ENCODE data around the gene SETD7. TPM values are rescaled to one million over a fixed set of nuclear protein-coding genes. Genes with fewer than 3 reads are reported as not detected.

Gene SETD7
- total and polyA plus RNA-seq, 2 donors (not counting 3 experiments of a cell fraction or from before 2014, with no cell fraction given) = 18.8 to 39.9 TPM

DNA sequence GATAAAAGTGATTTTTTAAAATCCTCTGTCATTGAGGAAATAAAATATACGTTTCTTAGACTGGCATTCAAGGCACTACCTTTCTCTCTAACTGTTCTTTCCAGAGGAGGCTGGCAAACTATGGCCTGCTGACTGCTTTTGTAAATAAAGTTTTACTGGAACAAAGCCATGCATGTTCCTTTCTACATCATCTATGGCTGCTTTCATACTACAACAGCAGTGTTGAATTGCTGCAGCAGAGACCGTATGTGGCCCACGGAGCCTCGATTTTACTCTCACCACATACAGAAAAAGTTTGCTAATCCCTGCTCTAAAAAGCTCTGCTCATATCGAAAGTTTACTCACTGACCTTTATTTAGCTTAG, 20.2 kb downstream of the SETD7 start:
- no peaks in the 10 kb centered on the region for H3K27me3 ChIP-seq (ENCODE audit: control insufficient read depth in 2 of 2, insufficient read depth in 2 of 2, low read length in 2 of 2)
- no peaks in the 10 kb centered on the region for H3K4me1 ChIP-seq (ENCODE audit: control insufficient read depth, extremely low read depth, insufficient read depth, low read length)
- H3K4me3 ChIP-seq (replicated peaks in 1 of 3; ENCODE audit: insufficient read depth in 1 of 3, low read depth in 1 of 3, low read length in 3 of 3) = no peak overlapping the region
- DNase-seq (ENCODE audit: low read depth, low spot score) (no peak), FAIRE-seq (no peak)
- H3K36me3 ChIP-seq (ENCODE audit: control insufficient read depth in 2 of 2, extremely low read depth in 1 of 2, insufficient read depth in 2 of 2, low read length in 2 of 2) = peaks cover 8 to 12% of the 10 kb centered on the region in 2 experiments
- BruUV-seq (replicated peaks) = no TSS peak
- H4K20me1 ChIP-seq (replicated peaks; ENCODE audit: control insufficient read depth, extremely low read depth, insufficient read depth, low read length) = peaks cover 2% of the 10 kb centered on the region
- H3K9me1 ChIP-seq (replicated peaks; ENCODE audit: control insufficient read depth, extremely low read depth, insufficient read depth, low read length) = no peaks in the 10 kb centered on the region
- H3K4me2 ChIP-seq (ENCODE audit: insufficient read depth, low read length) = no peak overlapping the region
- dilution Hi-C loops (cut with MboI; ENCODE audit: extremely low pct_ligation_motif_present, low sequenced_read_pairs) (no loop called here), intact Hi-C loops (cut with micrococcal nuclease) (no loop called here)
- no peak overlapping the region for H2AFZ ChIP-seq (ENCODE audit: low read depth, low read length)
- TF ChIP-seq FOS (IDR thresholded peaks at IDR 0.05; ENCODE audit: borderline replicate concordance, insufficient read depth, low read length) (no peak), CTCF (IDR thresholded peaks at IDR 0.05; ENCODE audit: extremely low read depth in 1 of 2, insufficient read depth in 1 of 2, low read depth in 1 of 2, low read length in 2 of 2) (no peak), MYC (IDR thresholded peaks at IDR 0.05; ENCODE audit: low read depth, low read length) (no peak), JUN (IDR thresholded peaks at IDR 0.05; ENCODE audit: borderline replicate concordance, insufficient read depth, insufficient read length, low read depth) (no peak), EZH2 (IDR thresholded peaks at IDR 0.05; ENCODE audit: borderline replicate concordance, low read depth, low read length, severe bottlenecking) (no peak), POLR2AphosphoS5 (IDR thresholded peaks at IDR 0.05; ENCODE audit: insufficient read depth, low read depth, low read length) (no peak), GATA2 (IDR thresholded peaks at IDR 0.05; ENCODE audit: insufficient read depth, insufficient read length, low read depth, low read length) (no peak), POLR2A (IDR thresholded peaks at IDR 0.05; ENCODE audit: low read depth, low read length) (no peak)
- TF ChIP-seq, protein P1, sequence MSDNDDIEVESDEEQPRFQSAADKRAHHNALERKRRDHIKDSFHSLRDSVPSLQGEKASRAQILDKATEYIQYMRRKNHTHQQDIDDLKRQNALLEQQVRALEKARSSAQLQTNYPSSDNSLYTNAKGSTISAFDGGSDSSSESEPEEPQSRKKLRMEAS (IDR thresholded peaks at IDR 0.05; ENCODE audit: insufficient read depth, insufficient read length) = no peak
- ChIA-PET POLR2A (no interaction called here), CTCF (interaction anchor here (1.3 kb wide), 1 partner anchor 505 kb away, joined by 3 read pairs; no protein-coding TSS in a partner anchor)
- H3K79me2 ChIP-seq (ENCODE audit: control insufficient read depth, insufficient read depth, low read length) = peaks cover 25% of the 10 kb centered on the region
- H3K9ac ChIP-seq (replicated peaks; ENCODE audit: extremely low read depth, insufficient read depth, low read length) = no peak overlapping the region
- H3K27ac ChIP-seq (ENCODE audit: insufficient read depth, low read depth, low read length) = no peak overlapping the region
- no peaks in the 10 kb centered on the region for H3K9me3 ChIP-seq (replicated peaks; ENCODE audit: control insufficient read depth, insufficient read depth, low read length)

Data from endothelial cell of umbilical vein (primary cell).